Activated T-cell treated with anti-CD3 and anti-CD28 coated beads, Interleukin-2, amount 50 U/mL, for 72 hours (primary cell): Measurements from ENCODE around the gene FUT3. TPM values are rescaled to one million over a fixed set of nuclear protein-coding genes. Genes with fewer than 3 reads are reported as not detected.

Source experiments
- ATAC-seq, 2 donors: fragments of 150-1000 bp; cut with Tn5 transposase; replicated peaks in 1 of 2; 2 replicates each; pipeline ENCODE4 v1.10.0; 2021; ENCODE audit warnings: moderate library complexity in 2 of 2, mild to moderate bottlenecking in 1 of 2
- DNase-seq, 2 donors: peaks; one replicate each; pipeline ENCODE4 v3.0.0; 2021 to 2022; ENCODE audit warnings: mixed read lengths in 1 of 2
- H3K27ac Mint-ChIP-seq: one replicate; pipeline ENCODE4 v1.8.0; 2022; ENCODE audit warnings: mild to moderate bottlenecking, moderate library complexity, mixed read lengths
- H3K27me3 Mint-ChIP-seq: one replicate; pipeline ENCODE4 v1.8.0; 2022; ENCODE audit warnings: low read depth, mixed read lengths
- H3K36me3 Mint-ChIP-seq, 2 donors: one replicate each; pipeline ENCODE4 v1.8.0; 2022; ENCODE audit warnings: mixed read lengths in 2 of 2, mild to moderate bottlenecking in 1 of 2; ENCODE audit not compliant: insufficient read depth in 2 of 2
- H3K4me1 Mint-ChIP-seq: one replicate; pipeline ENCODE4 v1.8.0; 2022; ENCODE audit warnings: low read depth, mixed read lengths
- H3K4me3 Mint-ChIP-seq, 2 donors: one replicate each; pipeline ENCODE4 v1.8.0; 2022; ENCODE audit warnings: mild to moderate bottlenecking in 2 of 2, mixed read lengths in 2 of 2, moderate library complexity in 2 of 2
- H3K9me3 Mint-ChIP-seq, 2 donors: one replicate each; pipeline ENCODE4 v1.8.0; 2022; ENCODE audit warnings: mixed read lengths in 2 of 2
- total RNA-seq, 2 donors: library from RNA; stranded (reverse); gene quantifications; one replicate each; pipeline ENCODE4 v1.2.3, GENCODE V29; 2022

Gene FUT3
- total RNA-seq, 2 donors from 2014 or later, result 1.7 to 3.6 TPM

DNA sequence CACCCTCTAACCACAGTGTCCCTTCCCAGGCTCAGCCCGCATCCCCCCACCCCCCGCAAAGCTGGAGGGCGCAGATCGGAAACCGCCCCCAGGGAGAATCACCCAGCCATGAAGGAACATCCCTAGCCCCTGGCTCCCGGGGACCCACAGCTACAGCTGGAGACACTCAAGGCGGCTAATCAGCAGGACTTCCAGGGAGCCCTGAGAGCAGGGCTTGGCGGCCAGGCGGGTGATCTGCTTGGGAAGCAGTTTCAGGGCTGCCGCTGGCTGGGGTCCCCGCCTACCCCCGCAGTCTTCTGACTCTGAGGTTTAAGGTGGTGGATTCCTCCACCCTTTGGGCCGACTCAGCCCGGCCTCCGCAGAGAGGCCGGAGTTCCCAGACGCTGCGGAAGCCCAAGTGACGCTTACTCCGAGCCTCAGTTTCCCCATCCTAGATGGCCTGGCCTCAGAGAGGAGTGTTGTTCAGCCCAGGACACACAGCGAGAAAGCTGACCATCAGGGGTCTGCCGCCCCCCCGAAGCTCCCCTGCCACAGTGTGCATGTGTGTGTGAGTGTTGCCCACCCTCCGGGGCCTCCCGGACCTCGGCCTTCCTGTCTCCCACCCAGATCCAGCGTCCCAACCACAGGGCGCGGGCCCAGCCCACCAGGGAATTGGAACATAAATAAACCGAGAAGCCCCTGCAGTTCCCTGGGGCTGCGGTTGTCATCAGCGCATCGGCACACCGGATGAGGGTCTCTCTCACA lies 21.5 kb downstream of the FUT3 start:
- Mint-ChIP-seq H3K36me3 (peaks cover 2% of the 10 kb centered on the region in 2 donors), H3K9me3 (no peaks in the 10 kb centered on the region), H3K27me3 (no peaks in the 10 kb centered on the region), H3K4me1 (peaks cover 8% of the 10 kb centered on the region), H3K27ac (peak overlapping the region; percentile 83), H3K4me3 (peak overlapping the region; percentile 71 to 97)
- ATAC-seq, result no peak
- DNase-seq, result no peak

- peak overlapping the region; percentile 97 to 100 for H3K4me3 Mint-ChIP-seq
These were observed 22.3 kb downstream of the FUT3 start for GRCh38 chr19:5828661-5829566.

GRCh38 chr19:5827891-5828660 lies 23.2 kb downstream of the FUT3 start:
- DNase-seq, result peak; percentile 96 to 99
- H3K4me1 Mint-ChIP-seq, result peaks cover 8% of the 10 kb centered on the region

More at GRCh38 chr19:5828661-5829566, 22.3 kb downstream of the FUT3 start:
- peak overlapping the region; percentile 98 for H3K27ac Mint-ChIP-seq
- H3K27me3 Mint-ChIP-seq, result no peaks in the 10 kb centered on the region
- no peak for ATAC-seq
- no peaks in the 10 kb centered on the region for H3K9me3 Mint-ChIP-seq
- H3K36me3 Mint-ChIP-seq, result peaks cover 2% of the 10 kb centered on the region in 2 donors
- DNase-seq, result peak; percentile 44 to 50
- H3K4me1 Mint-ChIP-seq, result peaks cover 8% of the 10 kb centered on the region

GRCh38 chr19:5827342-5827890 lies 23.8 kb downstream of the FUT3 start:
- Mint-ChIP-seq H3K27ac (peak overlapping the region; percentile 99), H3K27me3 (no peaks in the 10 kb centered on the region), H3K4me1 (peaks cover 8% of the 10 kb centered on the region), H3K9me3 (no peaks in the 10 kb centered on the region), H3K4me3 (peak overlapping the region; percentile 98 to 100), H3K36me3 (peaks cover 2% of the 10 kb centered on the region in 2 donors)
- DNase-seq (peak in 1 of 2 donors; percentile 7), ATAC-seq (no peak)

More at GRCh38 chr19:5827891-5828660, 23.2 kb downstream of the FUT3 start:
- ATAC-seq, result peak; percentile 84 to 86
- Mint-ChIP-seq H3K27ac (peak overlapping the region; percentile 98), H3K4me3 (peak overlapping the region; percentile 97 to 100), H3K9me3 (no peaks in the 10 kb centered on the region), H3K36me3 (peaks cover 2% of the 10 kb centered on the region in 2 donors), H3K27me3 (no peaks in the 10 kb centered on the region)

- H3K9me3 Mint-ChIP-seq, result no peaks in the 10 kb centered on the region
- ATAC-seq (no peak), DNase-seq (peak; percentile 13 to 22)
- peaks cover 2% of the 10 kb centered on the region in 2 donors for H3K36me3 Mint-ChIP-seq
- H3K27ac Mint-ChIP-seq, result peak overlapping the region; percentile 99
- H3K4me1 Mint-ChIP-seq, result peaks cover 8% of the 10 kb centered on the region
- peak overlapping the region; percentile 98 to 100 for H3K4me3 Mint-ChIP-seq
- no peaks in the 10 kb centered on the region for H3K27me3 Mint-ChIP-seq
These were observed 24.5 kb downstream of the FUT3 start for GRCh38 chr19:5826531-5827341.

GRCh38 chr19:5825178-5825577 lies 26.1 kb downstream of the FUT3 start:
- no peaks in the 10 kb centered on the region for H3K9me3 Mint-ChIP-seq
- H3K36me3 Mint-ChIP-seq, result peaks cover 1 to 2% of the 10 kb centered on the region in 2 donors
- peaks cover 8% of the 10 kb centered on the region for H3K4me1 Mint-ChIP-seq
- ATAC-seq, result no peak
- no peak overlapping the region for H3K27ac Mint-ChIP-seq
- no peaks in the 10 kb centered on the region for H3K27me3 Mint-ChIP-seq
- H3K4me3 Mint-ChIP-seq, result no peak overlapping the region
- DNase-seq, result no peak

- DNase-seq (no peak), ATAC-seq (no peak)
- Mint-ChIP-seq H3K4me3 (no peak overlapping the region), H3K27me3 (no peaks in the 10 kb centered on the region), H3K36me3 (peaks cover 0 to 2% of the 10 kb centered on the region in 2 donors), H3K9me3 (no peaks in the 10 kb centered on the region), H3K4me1 (peaks cover 8% of the 10 kb centered on the region), H3K27ac (no peak overlapping the region)
These were observed 26.5 kb downstream of the FUT3 start for GRCh38 chr19:5824751-5825150.

DNA sequence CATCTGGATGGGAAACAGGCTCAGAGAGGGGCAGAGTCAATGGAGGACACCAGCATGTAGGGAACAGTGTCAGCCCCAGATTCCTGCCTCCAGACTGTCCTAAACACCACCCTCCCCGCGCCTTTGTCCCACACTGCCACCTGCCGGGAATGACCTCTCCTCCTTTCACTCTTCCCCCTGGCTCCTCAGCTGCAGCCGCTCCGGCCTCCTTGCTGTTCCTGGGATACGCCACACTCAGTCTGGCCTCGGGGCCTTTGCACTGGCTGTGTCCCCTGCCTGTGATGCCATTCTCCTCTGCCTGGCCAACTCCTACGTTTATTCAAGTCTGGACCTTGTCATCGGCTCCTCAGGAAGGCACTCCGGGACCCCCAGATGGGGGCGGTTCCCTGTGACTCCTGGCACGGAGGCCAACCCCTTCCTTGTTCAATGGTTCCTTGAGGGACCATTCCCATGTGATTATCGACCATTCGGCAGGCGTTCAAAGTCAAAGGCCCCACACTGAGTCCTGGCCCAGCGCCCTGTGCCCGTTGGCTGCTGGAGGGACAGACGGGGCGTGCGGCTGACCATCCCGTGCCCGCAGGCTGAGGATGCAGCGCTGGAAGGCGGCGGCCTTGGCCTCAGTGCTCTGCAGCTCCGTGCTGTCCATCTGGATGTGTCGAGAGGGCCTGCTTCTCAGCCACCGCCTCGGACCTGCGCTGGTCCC lies 27.5 kb downstream of the FUT3 start:
- no peak for DNase-seq
- no peak overlapping the region for H3K4me3 Mint-ChIP-seq
- peaks cover 8% of the 10 kb centered on the region for H3K4me1 Mint-ChIP-seq
- peaks cover 0 to 2% of the 10 kb centered on the region in 2 donors for H3K36me3 Mint-ChIP-seq
- H3K27ac Mint-ChIP-seq, result no peak overlapping the region
- no peaks in the 10 kb centered on the region for H3K9me3 Mint-ChIP-seq
- no peaks in the 10 kb centered on the region for H3K27me3 Mint-ChIP-seq
- ATAC-seq, result no peak

- H3K27me3 Mint-ChIP-seq, result no peaks in the 10 kb centered on the region
- H3K4me3 Mint-ChIP-seq, result no peak overlapping the region
- H3K9me3 Mint-ChIP-seq, result no peaks in the 10 kb centered on the region
- ATAC-seq (no peak), DNase-seq (no peak)
- peaks cover 8% of the 10 kb centered on the region for H3K4me1 Mint-ChIP-seq
- no peak overlapping the region for H3K27ac Mint-ChIP-seq
- H3K36me3 Mint-ChIP-seq, result no peaks in the 10 kb centered on the region
These were observed 28.9 kb downstream of the FUT3 start for GRCh38 chr19:5822181-5822844.

DNA sequence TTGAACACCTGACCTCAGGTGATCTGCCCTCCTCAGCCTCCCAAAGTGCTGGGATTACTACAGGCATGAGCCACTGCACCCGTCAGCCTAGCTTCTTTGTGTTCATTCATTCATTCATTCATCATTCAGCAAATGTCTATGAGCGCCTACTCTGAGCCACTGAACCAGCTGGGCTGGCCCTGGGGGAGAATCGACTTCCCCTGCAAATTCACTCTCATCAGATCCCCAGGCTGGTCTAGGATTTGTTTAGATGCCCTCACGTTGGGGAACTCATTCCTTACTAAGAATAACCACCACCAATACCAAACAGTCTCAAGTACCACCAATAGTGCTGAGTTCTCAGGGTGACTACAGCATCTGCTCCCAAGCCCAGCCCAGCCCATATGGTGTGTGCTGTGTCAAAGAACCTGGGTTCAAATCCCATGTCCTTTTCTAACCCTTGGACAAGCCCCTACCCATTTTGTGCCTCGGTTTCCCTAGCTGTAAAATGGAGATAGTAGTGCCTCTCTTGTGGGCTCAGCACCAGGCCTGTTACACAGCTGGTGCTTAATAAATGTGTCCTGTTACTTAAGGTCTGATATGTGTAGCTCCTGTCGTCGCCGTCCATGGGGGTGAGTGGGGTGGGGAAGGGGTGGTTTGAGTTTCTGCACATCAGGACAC lies 29.6 kb downstream of the FUT3 start:
- Mint-ChIP-seq H3K27me3 (peaks cover 6% of the 10 kb centered on the region), H3K36me3 (no peaks in the 10 kb centered on the region), H3K4me3 (no peak overlapping the region), H3K9me3 (no peaks in the 10 kb centered on the region), H3K4me1 (peaks cover 3% of the 10 kb centered on the region), H3K27ac (no peak overlapping the region)
- no peak for ATAC-seq
- DNase-seq, result no peak

- DNase-seq (no peak), ATAC-seq (no peak)
- H3K4me3 Mint-ChIP-seq, result no peak overlapping the region
- no peaks in the 10 kb centered on the region for H3K36me3 Mint-ChIP-seq
- no peaks in the 10 kb centered on the region for H3K9me3 Mint-ChIP-seq
- H3K27ac Mint-ChIP-seq, result no peak overlapping the region
- H3K27me3 Mint-ChIP-seq, result peaks cover 9% of the 10 kb centered on the region
- no peaks in the 10 kb centered on the region for H3K4me1 Mint-ChIP-seq
These were observed 30.5 kb downstream of the FUT3 start for GRCh38 chr19:5820785-5821184.
